SK-N-SH (cell line): ENCODE data around the gene TMEM184A. TPM values are rescaled to one million over a fixed set of nuclear protein-coding genes. Genes with fewer than 3 reads are reported as not detected.

Experiments
- CTCF ChIA-PET: fragments of 300-600, 350-600 bp; formaldehyde crosslinking; extraction: SDS; loops from one replicate; lab custom pipeline; 2021; lab: Yijun Ruan, JAX
- POLR2A ChIA-PET: fragments of 350-600 bp; sonication (Branson Sonifier 250); formaldehyde crosslinking; extraction: SDS; loops from one replicate; lab custom pipeline; 2020; ENCODE audit warnings: antibody characterized with exemption, inconsistent platforms; lab: Yijun Ruan, JAX
- DNase-seq: peaks from one replicate; pipeline ENCODE4 v3.0.0; 2012
- H2AFZ ChIP-seq: fragments of 200-600 bp; sonication (generic); 2 replicates; pipeline ENCODE4 v1.8.1; 2016; ENCODE audit warnings: antibody characterized with exemption, mild to moderate bottlenecking, low read depth
- H3F3A ChIP-seq: fragments of 200-600 bp; sonication (generic); replicated peaks from 2 replicates; pipeline ENCODE3; 2016; ENCODE audit warnings: antibody characterized with exemption, mild to moderate bottlenecking; ENCODE audit not compliant: insufficient read depth
- H3K27ac ChIP-seq, 2 experiments: fragments of 200-500 bp in 1 of 2; fragments of 200-600 bp in 1 of 2; sonication (Bioruptor generic) in 1 of 2; sonication (generic), shearing (Covaris generic) in 1 of 2; 2 replicates each; pipeline versions ENCODE4 v1.5.1 to v1.6.1; 2014 to 2016; ENCODE audit warnings: low read depth in 2 of 2, inconsistent platforms in 1 of 2, low read length in 1 of 2, mild to moderate bottlenecking in 1 of 2, mixed read lengths in 1 of 2
- H3K27me3 ChIP-seq: fragments of 200-600 bp; sonication (generic), shearing (Covaris generic); 2 replicates; pipeline ENCODE4 v1.6.1; 2016; ENCODE audit warnings: mixed run types; ENCODE audit not compliant: insufficient read depth
- H3K36me3 ChIP-seq, 2 experiments: fragments of 200-500 bp in 1 of 2; fragments of 200-600 bp in 1 of 2; sonication (Bioruptor generic) in 1 of 2; sonication (generic) in 1 of 2; replicated peaks in 1 of 2; 2 replicates each; pipeline versions ENCODE3 to v1.5.1; 2014 to 2016; ENCODE audit warnings: low read length in 1 of 2, mild to moderate bottlenecking in 1 of 2; ENCODE audit not compliant: insufficient read depth in 2 of 2, control insufficient read depth in 1 of 2
- H3K4me1 ChIP-seq, 2 experiments: fragments of 200-500 bp in 1 of 2; fragments of 200-600 bp in 1 of 2; sonication (Bioruptor generic) in 1 of 2; sonication (generic), shearing (Covaris generic) in 1 of 2; 2 replicates each; pipeline versions ENCODE4 v1.5.1 to v1.6.1; 2014 to 2016; ENCODE audit warnings: low read depth in 1 of 2, low read length in 1 of 2, mixed run types in 1 of 2; ENCODE audit not compliant: insufficient read depth in 2 of 2, control insufficient read depth in 1 of 2
- H3K4me2 ChIP-seq: fragments of 200-600 bp; sonication (generic), shearing (Covaris generic); 2 replicates; pipeline ENCODE4 v1.6.1; 2017; ENCODE audit warnings: mixed run types
- H3K4me3 ChIP-seq, 2 experiments: fragments of 200-500 bp in 1 of 2; fragments of 200-600 bp in 1 of 2; sonication (Bioruptor generic) in 1 of 2; sonication (generic), shearing (Covaris generic) in 1 of 2; 2 replicates each; pipeline versions ENCODE4 v1.5.1 to v1.8.1; 2014 to 2016; ENCODE audit warnings: low read depth in 2 of 2, inconsistent platforms in 1 of 2, low read length in 1 of 2, mild to moderate bottlenecking in 1 of 2, mixed read lengths in 1 of 2, moderate library complexity in 1 of 2
- H3K79me2 ChIP-seq: fragments of 200-600 bp; sonication (generic); 2 replicates; pipeline ENCODE4 v1.8.1; 2017; ENCODE audit warnings: mild to moderate bottlenecking; ENCODE audit not compliant: insufficient read depth
- H3K9ac ChIP-seq: fragments of 200-600 bp; sonication (generic); 2 replicates; pipeline ENCODE4 v1.6.1; 2017; ENCODE audit warnings: mixed run types
- H3K9me2 ChIP-seq: fragments of 200-600 bp; sonication (generic); 2 replicates; pipeline ENCODE4 v1.6.1; 2017; ENCODE audit warnings: mixed run types
- H3K9me3 ChIP-seq: fragments of 200-600 bp; sonication (generic); 2 replicates; pipeline ENCODE4 v1.6.1; 2017; ENCODE audit warnings: mixed run types, mild to moderate bottlenecking, moderate library complexity
- H4K20me1 ChIP-seq: fragments of 200-600 bp; sonication (generic); 2 replicates; pipeline ENCODE4 v1.6.1; 2017; ENCODE audit warnings: mild to moderate bottlenecking, mixed run types; ENCODE audit not compliant: insufficient read depth
- CHD2 ChIP-seq: fragments of 150-350 bp; IDR thresholded peaks from 2 replicates; pipeline ENCODE4 v1.6.1; 2018; ENCODE audit warnings: low read length; ENCODE audit not compliant: partially characterized antibody
- CTCF ChIP-seq: fragments of 200-600 bp; sonication (generic); IDR thresholded peaks from 2 replicates; pipeline ENCODE4 v1.6.1; 2017; ENCODE audit warnings: antibody characterized with exemption, mild to moderate bottlenecking, moderate library complexity
- ELF1 ChIP-seq: IDR thresholded peaks from 2 replicates; pipeline ENCODE4 v1.4.0; 2012
- FOSL2 ChIP-seq: IDR thresholded peaks from 2 replicates; pipeline ENCODE4 v1.4.0; 2012; ENCODE audit warnings: low read depth, mild to moderate bottlenecking, moderate library complexity, borderline replicate concordance
- MEF2A ChIP-seq: IDR thresholded peaks from 2 replicates; pipeline ENCODE4 v1.4.0; 2012; ENCODE audit warnings: low read depth, borderline replicate concordance
- MXI1 ChIP-seq: IDR thresholded peaks from 2 replicates; pipeline ENCODE4 v1.6.1; 2012; ENCODE audit warnings: mild to moderate bottlenecking, low read depth, low read length, improper control_type of control experiment
- RCOR1 ChIP-seq: fragments of 150-350 bp; IDR thresholded peaks from 2 replicates; pipeline ENCODE4 v1.6.1; 2017; ENCODE audit warnings: antibody characterized with exemption, low read length
- REST ChIP-seq: IDR thresholded peaks from 2 replicates; pipeline ENCODE4 v1.6.1; 2012; ENCODE audit warnings: mild to moderate bottlenecking, low read depth, low read length, moderate library complexity
- RFX5 ChIP-seq: IDR thresholded peaks from 2 replicates; pipeline ENCODE4 v1.6.1; 2012; ENCODE audit warnings: mild to moderate bottlenecking, improper control_type of control experiment, low read length
- RXRA ChIP-seq: IDR thresholded peaks from 2 replicates; pipeline ENCODE4 v1.4.0; 2012; ENCODE audit warnings: low read depth, mild to moderate bottlenecking, borderline replicate concordance
- SMC3 ChIP-seq: IDR thresholded peaks from 2 replicates; pipeline ENCODE4 v1.6.1; 2012; ENCODE audit warnings: low read depth, low read length, improper control_type of control experiment
- TAF1 ChIP-seq: IDR thresholded peaks from 2 replicates; pipeline ENCODE4 v1.6.1; 2012; ENCODE audit warnings: low read depth, mild to moderate bottlenecking, low read length, moderate library complexity, borderline replicate concordance
- TCF12 ChIP-seq: IDR thresholded peaks from 2 replicates; pipeline ENCODE4 v1.4.0; 2012
- TEAD4 ChIP-seq: IDR thresholded peaks from 2 replicates; pipeline ENCODE4 v1.4.0; 2012; ENCODE audit warnings: mild to moderate bottlenecking, borderline replicate concordance; ENCODE audit not compliant: insufficient read depth
- USF1 ChIP-seq: IDR thresholded peaks from 2 replicates; pipeline ENCODE4 v1.4.0; 2012; ENCODE audit warnings: low read depth, borderline replicate concordance
- USF2 ChIP-seq: fragments of 150-350 bp; IDR thresholded peaks from 2 replicates; pipeline ENCODE4 v1.6.1; 2017; ENCODE audit warnings: antibody characterized with exemption, low read length, low read depth, borderline replicate concordance
- YY1 ChIP-seq: IDR thresholded peaks from 2 replicates; pipeline ENCODE4 v1.4.0; 2012; ENCODE audit warnings: low read depth, mild to moderate bottlenecking
- WGBS: methylation state at CpG from one replicate; pipeline ENCODE4 v1.1.6; 2017; ENCODE audit warnings: low lambda C conversion rate; 5-methylcytosine and 5-hydroxymethylcytosine counted together
- polyA plus RNA-seq, 3 experiments: library from polyadenylated mRNA; depleted of rRNA; stranded (reverse); fragments of >200 nt; gene quantifications; 2 replicates each; pipeline ENCODE4 v1.2.3, GENCODE V29; 2012
- TF ChIP-seq, protein P1 (sequence below): IDR thresholded peaks from 2 replicates; pipeline ENCODE4 v1.4.0; 2012; ENCODE audit warnings: low read depth
- TF ChIP-seq, protein P2 (sequence below): IDR thresholded peaks from 2 replicates; pipeline ENCODE4; 2012

The TMEM184A gene
- polyA plus RNA-seq, 1 of the 3 experiments (the other 2 are of a cell fraction): 1.5 TPM

DNA sequence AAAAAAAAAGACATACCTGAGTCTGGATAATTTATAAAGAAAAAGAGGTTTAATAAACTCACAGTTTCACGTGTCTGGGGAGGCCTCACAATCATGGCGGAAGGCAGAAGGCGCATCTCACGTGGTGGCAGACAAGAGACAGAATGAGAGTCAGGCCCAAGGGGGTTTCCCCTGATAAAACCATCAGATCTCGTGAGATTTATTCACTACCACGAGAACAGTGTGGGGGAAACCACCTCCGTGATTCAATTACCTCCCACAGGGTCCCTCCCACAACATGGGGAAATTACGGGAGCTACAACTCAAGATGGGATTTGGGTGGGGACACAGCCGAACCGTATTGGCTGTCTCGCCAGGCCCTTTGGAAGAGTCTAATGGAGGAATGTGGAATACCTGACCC is 34.5 kb downstream of the TMEM184A start:
- TF ChIP-seq, protein P1, sequence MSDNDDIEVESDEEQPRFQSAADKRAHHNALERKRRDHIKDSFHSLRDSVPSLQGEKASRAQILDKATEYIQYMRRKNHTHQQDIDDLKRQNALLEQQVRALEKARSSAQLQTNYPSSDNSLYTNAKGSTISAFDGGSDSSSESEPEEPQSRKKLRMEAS: no peak
- no peak for TF ChIP-seq RCOR1
- no peak for TF ChIP-seq SMC3
- TF ChIP-seq TEAD4: no peak
- no peak for TF ChIP-seq USF1
- TF ChIP-seq TAF1: no peak
- no peak for TF ChIP-seq YY1
- TF ChIP-seq MXI1: no peak
- no peak for TF ChIP-seq MEF2A
- no peak for TF ChIP-seq ELF1
- TF ChIP-seq, protein P2, sequence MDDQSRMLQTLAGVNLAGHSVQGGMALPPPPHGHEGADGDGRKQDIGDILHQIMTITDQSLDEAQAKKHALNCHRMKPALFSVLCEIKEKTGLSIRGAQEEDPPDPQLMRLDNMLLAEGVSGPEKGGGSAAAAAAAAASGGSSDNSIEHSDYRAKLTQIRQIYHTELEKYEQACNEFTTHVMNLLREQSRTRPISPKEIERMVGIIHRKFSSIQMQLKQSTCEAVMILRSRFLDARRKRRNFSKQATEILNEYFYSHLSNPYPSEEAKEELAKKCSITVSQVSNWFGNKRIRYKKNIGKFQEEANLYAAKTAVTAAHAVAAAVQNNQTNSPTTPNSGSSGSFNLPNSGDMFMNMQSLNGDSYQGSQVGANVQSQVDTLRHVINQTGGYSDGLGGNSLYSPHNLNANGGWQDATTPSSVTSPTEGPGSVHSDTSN: no peak
- no peak for TF ChIP-seq RFX5
- TF ChIP-seq REST: no peak
- no peak for TF ChIP-seq TCF12
- TF ChIP-seq USF2: no peak
- TF ChIP-seq CTCF: no peak
- no peak for TF ChIP-seq RXRA
- no peak for TF ChIP-seq CHD2
- TF ChIP-seq FOSL2: no peak
- Histone ChIP-seq H3K9ac (no peak overlapping the region), H3K4me2 (no peak overlapping the region), H2AFZ (no peak overlapping the region), H3K4me3 (no peak overlapping the region), H3K9me2 (no peaks in the 10 kb centered on the region), H3K9me3 (no peaks in the 10 kb centered on the region), H3K36me3 (no peaks in the 10 kb centered on the region), H3F3A (no peaks in the 10 kb centered on the region), H3K4me1 (peaks cover under 1 to 1% of the 10 kb centered on the region in 2 experiments; a peak in 2 of 4 replicates), H4K20me1 (no peaks in the 10 kb centered on the region), H3K27me3 (no peaks in the 10 kb centered on the region), H3K79me2 (no peaks in the 10 kb centered on the region), H3K27ac (no peak overlapping the region)
- 75% methylated on average over 11 of the region's 11 CpGs for WGBS
- DNase-seq: no peak
- POLR2A ChIA-PET: no interaction called here
- CTCF ChIA-PET: no interaction called here
